GM19452 (cell line): ENCODE results near the gene RGPD5.
"Not testable (repeated sequence)": the region's sequence is repeated elsewhere in the genome, so short reads cannot be mapped to it uniquely, and the experiment has no call there.

Experiments used
- ATAC-seq: cut with Tn5 transposase; IDR thresholded peaks from one replicate; pipeline ENCODE4 v1.9.1; 2021; ENCODE audit not compliant: unreplicated experiment

Gene RGPD5

GRCh38 chr2:109891024-109891423 lies 96.9 kb downstream of the RGPD5 start:
- ATAC-seq = not testable (repeated sequence)

- not testable (repeated sequence) for ATAC-seq
Measured at GRCh38 chr2:109893736-109894135, 99.6 kb downstream of the RGPD5 start.

DNA sequence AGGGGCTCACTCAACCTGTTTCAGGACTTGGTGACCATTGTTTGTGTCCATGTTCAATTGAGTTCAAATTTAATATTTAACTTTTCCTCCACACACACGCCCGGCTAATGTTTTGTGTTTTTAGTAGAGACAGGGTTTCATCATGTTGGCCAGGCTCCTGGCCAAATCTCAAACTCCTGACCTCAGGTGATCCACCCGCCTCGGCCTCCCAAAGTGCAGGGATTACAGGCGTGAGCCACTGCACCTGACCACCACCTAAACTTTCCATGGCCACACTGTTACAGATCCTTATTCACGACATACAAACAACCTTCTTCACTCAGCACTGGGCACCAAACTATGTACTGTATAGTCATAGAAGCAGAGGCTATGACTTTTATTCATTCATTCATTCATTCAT lies 100.0 kb downstream of the RGPD5 start:
- not testable (repeated sequence) for ATAC-seq

DNA sequence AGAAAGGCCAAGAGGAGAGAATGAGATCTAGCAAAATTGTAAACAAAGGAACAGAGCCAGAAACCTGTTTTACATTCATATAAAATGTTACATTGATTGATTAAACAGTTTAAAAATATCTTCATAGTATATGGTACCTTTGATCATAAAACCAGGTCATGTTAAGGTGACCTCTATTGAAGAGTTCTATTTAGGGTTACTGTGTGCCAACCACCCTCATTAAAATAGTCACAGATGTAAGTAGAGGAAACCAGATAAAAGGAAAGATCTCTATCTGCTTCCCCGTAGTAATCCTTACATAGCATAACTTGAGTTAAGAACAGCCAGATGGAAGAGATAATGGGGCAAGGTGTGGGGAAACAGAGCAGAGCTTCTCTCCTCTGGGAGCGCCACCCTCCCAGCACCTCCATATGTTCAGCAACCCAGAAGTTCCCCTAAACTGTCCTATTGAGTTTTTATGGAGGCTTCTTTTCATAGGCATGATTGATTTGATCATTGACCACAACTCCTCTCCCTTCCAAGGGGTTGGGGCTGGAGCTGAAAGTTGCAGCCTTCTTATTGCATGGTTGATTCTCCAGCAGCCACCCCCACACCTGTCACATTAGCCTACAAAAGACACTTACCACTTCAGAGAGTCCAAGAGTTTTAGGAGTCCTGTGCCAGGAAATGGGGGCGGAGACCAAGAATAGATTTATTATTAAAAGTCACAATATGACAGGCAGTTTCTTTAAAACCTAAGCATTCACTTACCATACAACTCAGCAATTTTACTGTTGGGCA lies 101.2 kb downstream of the RGPD5 start:
- not testable (repeated sequence) for ATAC-seq

GRCh38 chr2:109896212-109896611 lies 102.1 kb downstream of the RGPD5 start:
- peak; percentile 99 for ATAC-seq

DNA sequence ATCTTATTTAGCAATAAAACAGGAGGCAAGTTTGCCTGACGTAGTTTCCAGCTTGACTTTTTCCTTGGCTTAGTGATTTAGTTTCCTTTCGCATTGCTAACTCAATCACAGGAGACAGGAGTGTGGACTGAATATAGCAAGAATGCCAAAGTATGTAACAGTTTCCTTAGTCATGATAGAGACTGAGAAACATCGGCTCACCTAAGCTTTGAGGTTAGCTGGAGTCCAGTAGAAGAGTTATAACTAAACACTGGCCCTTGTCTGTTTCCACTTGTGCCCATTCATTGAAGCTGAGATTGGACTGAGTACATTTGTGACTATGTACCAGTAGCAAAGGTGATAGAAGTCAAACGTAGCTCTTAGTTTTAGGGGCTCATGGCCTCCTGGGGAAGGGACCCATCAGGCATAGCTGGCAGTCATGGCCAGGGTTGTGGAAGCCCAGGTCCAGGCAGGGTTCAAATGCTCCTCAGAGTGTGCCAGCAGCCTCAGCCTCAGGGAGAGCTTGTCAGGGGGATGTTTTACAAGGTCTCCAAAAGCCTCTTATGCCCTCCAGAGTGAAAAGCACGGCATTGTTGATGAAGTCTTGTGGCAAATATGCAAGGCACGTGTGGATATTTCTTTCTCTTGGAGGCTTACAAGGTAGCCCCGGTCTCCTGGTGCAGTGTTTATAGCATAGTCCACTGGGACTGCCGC lies 103.8 kb downstream of the RGPD5 start:
- ATAC-seq = not testable (repeated sequence)

- not testable (repeated sequence) for ATAC-seq
Measured at GRCh38 chr2:109898462-109899336, 104.6 kb downstream of the RGPD5 start, which contains the start of gene LIMS3. Gene LIMS3, plus strand, starts transcription at chr2:109898688. Its CDS starts 41 bp downstream, at chr2:109898729.

GRCh38 chr2:109905796-109906195 lies 111.7 kb downstream of the RGPD5 start:
- not testable (repeated sequence) for ATAC-seq
